PFSK-1 (cell line): Measurements from ENCODE around the gene RPS6KA2.

ENCODE experiments used
- FOXP2 ChIP-seq: optimal IDR thresholded peaks from 2 replicates; pipeline ENCODE3; 2011; ENCODE audit warnings: borderline replicate concordance, control low read depth, inconsistent platforms; ENCODE audit not compliant: insufficient read depth; ENCODE audit errors: extremely low read length, extremely low read depth
- POLR2AphosphoS5 ChIP-seq: IDR thresholded peaks from 2 replicates; pipeline ENCODE4 v1.6.1; 2012; ENCODE audit warnings: low read depth, mild to moderate bottlenecking, control low read depth, low read length, moderate library complexity
- REST ChIP-seq, 2 experiments: IDR thresholded peaks; 2 replicates each; pipeline versions ENCODE4 v1.6.1 to v1.8.0; 2011 to 2012; ENCODE audit warnings: low read depth in 2 of 2, low read length in 2 of 2, control low read depth in 1 of 2, inconsistent platforms in 1 of 2, mild to moderate bottlenecking in 1 of 2, moderate library complexity in 1 of 2; ENCODE audit not compliant: insufficient read depth in 1 of 2
- SIN3A ChIP-seq: IDR thresholded peaks from 2 replicates; pipeline ENCODE4 v1.6.1; 2012; ENCODE audit warnings: mild to moderate bottlenecking, low read length, moderate library complexity, borderline replicate concordance; ENCODE audit not compliant: insufficient read depth
- TAF1 ChIP-seq: IDR thresholded peaks from 2 replicates; pipeline ENCODE4 v1.6.1; 2012; ENCODE audit warnings: low read length, control low read depth, borderline replicate concordance; ENCODE audit not compliant: insufficient read depth

- TF ChIP-seq POLR2AphosphoS5 (no peak), FOXP2 (no peak), TAF1 (no peak), REST (IDR thresholded peaks at IDR 0.05; ENCODE audit: insufficient read depth in 1 of 2, low read depth in 2 of 2, low read length in 2 of 2) (no peak), SIN3A (no peak)
Measured at GRCh38 chr6:166663568-166663967, 36.5 kb upstream of the RPS6KA2 start.
